ENCODE results near the gene NEUROD1. TPM values are rescaled to one million over a fixed set of nuclear protein-coding genes. Genes with fewer than 3 reads are reported as not detected.

Gene NEUROD1
- total RNA-seq, 6 donors from 2014 or later: not detected

- H3K27me3 ChIP-seq: peaks cover 0 to 68% (median 38%) of the 10 kb centered on the region in 4 donors
- H3K36me3 ChIP-seq: no peaks in the 10 kb centered on the region
- TF ChIP-seq POLR2A (IDR thresholded peaks at IDR 0.05): no peak
- TF ChIP-seq EP300 (IDR thresholded peaks at IDR 0.05): no peak
- TF ChIP-seq CTCF (IDR thresholded peaks at IDR 0.05): no peak
- no peak for TF ChIP-seq POLR2AphosphoS5 (IDR thresholded peaks at IDR 0.05)
- 0 to 3% methylated on average over 23 to 66 of the region's 85 CpGs for WGBS, 2 donors
- H3K9me3 ChIP-seq: no peaks in the 10 kb centered on the region
- peak overlapping the region in 2 of 4 donors; percentile 2 to 3 for H3K4me3 ChIP-seq
- DNase-seq (peak in 1 of 2 donors; percentile 74), ATAC-seq (ENCODE audit: low FRiP score in 2 of 2) (no peak)
- H3K4me1 ChIP-seq: peaks cover 14 to 43% (median 24%) of the 10 kb centered on the region in 4 donors
- no peak overlapping the region for H3K27ac ChIP-seq
These were observed 3.5 kb upstream of the NEUROD1 start for GRCh38 chr2:181683518-181684453.

DNA sequence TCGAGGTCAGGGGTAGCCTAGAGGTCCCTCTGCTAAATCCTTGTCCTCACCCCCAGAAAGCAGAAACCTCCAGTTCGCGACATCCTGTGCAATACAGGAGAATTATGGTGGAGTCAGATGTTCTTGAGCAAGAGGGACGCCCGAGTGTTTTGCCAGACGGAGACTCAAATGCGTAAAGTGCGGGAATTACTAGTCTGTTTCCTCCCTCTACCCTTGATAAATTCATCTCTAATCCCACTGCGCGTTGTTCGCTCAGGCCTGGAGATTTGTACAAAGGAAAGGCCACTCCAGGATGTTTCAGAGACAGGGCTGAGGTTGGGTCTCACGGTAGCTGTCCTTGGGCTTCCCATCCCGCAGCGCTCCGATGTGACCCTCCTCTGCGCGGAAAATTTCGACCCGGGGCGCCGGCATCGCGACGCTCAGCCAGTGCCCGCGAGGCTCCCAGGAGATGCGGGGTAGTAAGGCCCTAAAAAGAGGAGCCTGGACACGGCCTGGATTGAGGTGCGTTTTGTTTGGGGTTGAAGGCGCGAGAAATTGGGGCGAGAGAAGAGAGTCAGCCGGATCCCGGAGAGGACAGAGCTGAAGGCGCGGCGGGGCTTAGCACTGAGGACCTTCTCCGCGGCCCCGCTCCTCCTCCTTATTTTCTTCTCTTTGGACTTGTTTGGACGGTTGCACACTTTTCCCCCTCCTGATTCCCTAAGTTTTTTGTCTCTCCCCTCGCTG is 2.6 kb upstream of the NEUROD1 start:
- no peak for DNase-seq
- Histone ChIP-seq H3K27me3 (peaks cover 0 to 76% (median 42%) of the 10 kb centered on the region in 4 donors), H3K4me3 (peak overlapping the region in 1 of 4 donors; percentile 2), H3K4me1 (peaks cover 14 to 43% (median 24%) of the 10 kb centered on the region in 4 donors), H3K27ac (no peak overlapping the region), H3K36me3 (no peaks in the 10 kb centered on the region), H3K9me3 (no peaks in the 10 kb centered on the region)
- no peak for ATAC-seq (ENCODE audit: low FRiP score in 2 of 2)
- TF ChIP-seq CTCF (IDR thresholded peaks at IDR 0.05) (no peak), POLR2A (IDR thresholded peaks at IDR 0.05) (no peak), EP300 (IDR thresholded peaks at IDR 0.05) (no peak), POLR2AphosphoS5 (IDR thresholded peaks at IDR 0.05) (no peak)
- WGBS, 2 donors: 5 to 10% methylated on average over 28 to 42 of the region's 42 CpGs

DNA sequence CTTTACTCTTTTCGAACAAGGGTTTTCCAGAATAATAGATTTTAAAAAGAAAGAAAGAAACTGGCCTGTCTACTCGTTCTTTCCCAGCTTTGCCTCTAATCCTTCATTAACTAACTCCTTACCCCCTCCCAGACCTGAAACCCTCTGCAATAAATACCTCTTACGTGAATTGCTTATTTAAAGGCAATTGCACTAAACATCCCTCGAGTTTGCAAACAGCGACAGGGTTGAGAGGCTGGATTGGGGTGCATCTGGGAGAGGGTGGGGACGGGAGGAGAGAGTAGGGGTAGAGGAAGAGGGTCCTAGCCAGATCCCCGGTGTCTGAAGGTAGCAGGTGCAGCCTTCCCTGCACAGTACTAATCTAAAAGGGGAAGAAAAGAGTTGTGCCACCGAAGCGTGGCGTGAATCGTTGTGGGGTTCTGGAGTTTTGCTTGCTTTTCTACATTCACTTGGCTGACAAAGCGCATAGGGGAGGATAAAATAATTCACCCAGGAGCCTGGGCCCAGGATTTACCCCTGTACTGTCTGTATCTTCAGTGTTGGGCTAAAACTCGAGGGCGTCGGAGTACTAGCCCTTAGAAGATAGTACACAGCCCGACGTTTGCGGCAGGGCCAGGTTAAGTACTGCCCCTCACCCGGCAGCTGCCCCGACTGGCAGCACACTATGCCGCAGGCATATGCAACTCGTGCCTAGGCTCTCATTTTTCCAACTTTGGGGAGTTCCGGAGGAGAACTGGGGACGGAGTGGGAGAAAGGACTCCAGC is 1.9 kb upstream of the NEUROD1 start:
- H3K36me3 ChIP-seq: no peaks in the 10 kb centered on the region
- H3K4me3 ChIP-seq: no peak overlapping the region
- no peaks in the 10 kb centered on the region for H3K9me3 ChIP-seq
- peaks cover 14 to 47% (median 24%) of the 10 kb centered on the region in 4 donors for H3K4me1 ChIP-seq
- H3K27me3 ChIP-seq: peaks cover 0 to 81% (median 44%) of the 10 kb centered on the region in 4 donors
- ATAC-seq (ENCODE audit: low FRiP score in 2 of 2) (no peak), DNase-seq (no peak)
- TF ChIP-seq POLR2AphosphoS5 (IDR thresholded peaks at IDR 0.05) (no peak), EP300 (IDR thresholded peaks at IDR 0.05) (no peak), POLR2A (IDR thresholded peaks at IDR 0.05) (no peak), CTCF (IDR thresholded peaks at IDR 0.05) (no peak)
- H3K27ac ChIP-seq: no peak overlapping the region
- 8 to 11% methylated on average over 24 of the region's 24 CpGs for WGBS, 2 donors

DNA sequence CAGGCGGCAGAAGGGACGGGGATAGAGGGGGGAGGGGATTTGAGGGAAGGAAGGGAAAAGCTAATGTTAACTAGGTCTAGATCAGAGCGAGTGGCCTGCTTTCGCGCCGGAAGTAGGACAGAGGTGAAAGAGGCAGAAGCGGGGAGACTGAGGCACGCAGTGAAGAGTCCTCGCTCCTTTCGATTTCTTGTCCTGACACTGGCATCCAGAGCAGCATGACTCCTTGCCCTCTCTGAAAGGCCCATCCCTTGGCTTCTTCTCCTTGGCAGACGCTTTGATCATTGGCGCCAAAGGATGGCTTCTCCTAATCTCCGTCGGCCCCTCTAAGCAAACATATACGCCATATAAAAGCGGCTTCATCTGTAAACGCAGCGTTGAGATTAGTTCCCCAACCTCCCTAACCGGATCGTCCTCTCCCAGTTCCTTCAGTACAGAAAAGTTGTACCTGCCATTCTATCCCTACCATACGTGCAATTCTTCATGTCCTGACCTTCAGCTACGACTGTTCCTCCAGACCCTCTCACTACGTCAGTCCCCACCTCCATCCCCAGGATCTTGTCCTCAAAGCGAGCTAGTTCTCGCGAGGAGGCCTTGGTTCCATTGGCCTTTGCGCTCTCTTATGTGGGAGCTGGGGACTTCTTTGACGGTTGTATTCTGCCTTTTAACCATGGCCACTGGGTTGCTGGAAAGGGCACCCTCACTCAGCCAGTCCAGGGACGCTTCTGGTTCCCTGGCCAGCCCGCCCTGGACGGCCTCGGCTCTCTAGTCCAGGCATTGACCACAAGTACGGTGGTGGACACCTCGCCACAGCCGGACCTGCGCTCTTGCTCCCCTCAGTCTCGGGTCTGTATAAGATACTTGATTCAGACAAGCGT is 857 bp upstream of the NEUROD1 start:
- DNase-seq (peak in 1 of 2 donors; percentile 48), ATAC-seq (ENCODE audit: low FRiP score in 2 of 2) (no peak)
- TF ChIP-seq POLR2A (IDR thresholded peaks at IDR 0.05) (no peak), CTCF (IDR thresholded peaks at IDR 0.05) (no peak), EP300 (IDR thresholded peaks at IDR 0.05) (no peak), POLR2AphosphoS5 (IDR thresholded peaks at IDR 0.05) (no peak)
- 4 to 5% methylated on average over 28 to 38 of the region's 38 CpGs for WGBS, 2 donors
- Histone ChIP-seq H3K4me1 (peaks cover 14 to 47% (median 24%) of the 10 kb centered on the region in 4 donors), H3K9me3 (no peaks in the 10 kb centered on the region), H3K27me3 (peaks cover 0 to 78% (median 44%) of the 10 kb centered on the region in 4 donors), H3K4me3 (peak overlapping the region in 1 of 4 donors; percentile 21), H3K36me3 (no peaks in the 10 kb centered on the region), H3K27ac (no peak overlapping the region)
